ENCODE measurements around the gene KRT32. TPM values are rescaled to one million over a fixed set of nuclear protein-coding genes. Genes with fewer than 3 reads are reported as not detected.

Gene KRT32
- total RNA-seq: not detected

DNA sequence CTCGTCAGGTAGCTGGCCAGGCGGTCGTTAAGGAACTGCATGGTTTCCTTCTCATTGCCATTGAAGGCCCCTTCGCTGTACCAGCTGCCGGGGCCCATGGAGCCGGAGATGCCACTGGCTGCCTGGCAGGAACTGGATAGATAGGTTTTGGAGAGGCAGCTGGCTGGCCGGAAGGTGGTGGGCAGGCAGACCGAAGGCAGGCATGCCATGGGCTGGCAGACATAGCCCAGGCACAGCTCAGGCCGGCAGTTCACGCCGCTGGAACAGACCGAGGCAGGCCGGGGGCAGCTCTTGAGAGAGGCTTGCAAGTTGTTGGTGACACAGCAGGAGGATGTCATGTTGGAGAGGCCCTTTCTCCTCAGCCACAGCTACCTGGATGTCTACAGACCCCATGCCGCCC is at the start of gene KRT32:
Gene KRT32 (minus strand): TSS at position 399 of the 400 bp plus-strand sequence. CDS start 61 bp downstream, at position 338.
- DNase-seq (ENCODE audit: low read depth in 2 of 3, low spot score in 2 of 3): no peak

- no peak for DNase-seq (ENCODE audit: low read depth in 2 of 3, low spot score in 2 of 3)
Observed at GRCh38 chr17:41516830-41517283, 49.7 kb upstream of the KRT32 start.

DNA sequence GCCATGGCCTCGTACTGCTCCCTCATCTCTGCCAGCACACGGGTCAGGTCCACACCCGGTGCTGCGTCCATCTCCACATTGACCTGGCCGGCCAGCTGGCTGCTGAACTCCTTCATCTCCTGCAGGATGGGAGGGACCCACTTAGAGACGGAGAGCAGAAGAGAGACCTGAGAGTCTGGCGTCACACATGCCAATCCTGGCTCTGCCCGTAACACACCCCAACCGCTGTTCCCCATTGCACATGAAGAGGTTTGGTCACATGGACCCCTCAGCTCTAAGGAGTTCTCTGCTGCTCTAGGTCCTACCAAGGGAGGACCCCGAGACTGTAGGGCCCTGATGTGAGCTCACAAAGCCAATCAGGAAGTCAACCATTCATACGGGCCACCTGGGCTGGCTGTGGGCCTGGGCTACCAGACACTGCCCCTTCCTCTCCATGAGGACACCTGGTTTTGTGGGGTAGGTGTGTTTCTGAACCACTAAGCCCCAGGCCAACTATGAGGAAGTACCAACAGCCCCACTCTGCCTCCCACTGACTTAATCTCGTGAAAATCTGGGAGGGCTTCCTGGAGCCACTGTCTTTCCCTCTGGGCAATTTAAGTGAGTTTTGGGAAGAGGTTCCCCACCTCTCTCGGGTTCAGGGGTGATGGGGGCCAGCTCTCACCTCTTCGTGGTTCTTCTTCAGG is 49.1 kb upstream of the KRT32 start:
- DNase-seq (ENCODE audit: low read depth in 2 of 3, low spot score in 2 of 3): no peak

GRCh38 chr17:41513168-41513547 is 46.0 kb upstream of the KRT32 start:
- DNase-seq (ENCODE audit: low read depth in 2 of 3, low spot score in 2 of 3): no peak

- DNase-seq (ENCODE audit: low read depth in 2 of 3, low spot score in 2 of 3): peak in 1 of 3 donors; percentile 56
Observed at GRCh38 chr17:41512546-41513167, 45.5 kb upstream of the KRT32 start.

GRCh38 chr17:41511716-41512115 is 44.5 kb upstream of the KRT32 start:
- DNase-seq (ENCODE audit: low read depth in 2 of 3, low spot score in 2 of 3): no peak

DNA sequence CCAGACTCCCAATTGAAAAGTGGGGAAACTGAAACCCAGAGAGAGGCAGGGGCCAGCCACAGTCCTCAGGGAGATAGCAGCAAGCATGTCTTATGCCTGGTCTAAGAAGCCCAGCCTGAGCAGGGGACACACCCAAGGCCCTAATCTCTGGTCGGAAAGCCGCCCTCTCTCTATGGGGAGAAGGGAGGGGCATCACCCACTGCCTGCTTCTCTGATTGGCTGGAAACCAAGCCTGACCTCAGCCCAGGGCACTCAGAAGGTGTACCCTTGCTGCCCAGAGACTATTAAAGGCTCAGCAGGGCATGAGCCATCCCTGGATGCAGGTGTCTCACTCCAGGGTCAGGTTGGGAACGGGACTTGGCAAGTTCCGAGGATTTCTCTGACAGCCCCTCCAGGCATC is 43.9 kb upstream of the KRT32 start:
- DNase-seq (ENCODE audit: low read depth in 2 of 3, low spot score in 2 of 3): no peak

- no peak for DNase-seq (ENCODE audit: low read depth in 2 of 3, low spot score in 2 of 3)
Observed at GRCh38 chr17:41510251-41511065, 43.3 kb upstream of the KRT32 start.

DNA sequence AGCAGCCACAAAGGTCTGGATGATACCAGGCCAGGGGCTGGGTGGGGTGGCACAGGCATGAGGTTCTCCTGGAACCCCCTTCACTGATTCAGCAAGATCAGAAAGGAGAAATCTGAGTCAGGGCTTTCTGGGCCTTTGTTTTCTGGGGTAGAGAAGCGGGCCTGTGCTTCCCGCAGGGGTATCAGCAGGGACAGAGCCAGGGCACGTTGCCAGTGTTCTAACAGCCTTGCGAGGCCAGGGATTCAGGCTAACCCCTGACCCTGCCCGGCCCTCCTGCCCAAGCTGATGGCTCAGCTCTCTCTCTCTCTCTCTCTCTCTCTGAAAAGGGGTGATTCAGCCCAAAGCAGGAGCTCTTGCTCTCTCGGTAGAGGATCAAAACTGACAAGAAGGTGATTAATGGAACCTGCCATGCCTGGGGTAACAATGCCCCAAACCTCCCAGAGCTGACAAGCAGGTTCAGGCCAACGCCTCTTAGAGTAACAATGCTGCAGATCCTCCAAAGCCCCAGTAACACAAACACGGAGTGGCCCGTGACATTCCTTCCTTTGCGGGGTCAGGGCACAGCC is 40.2 kb upstream of the KRT32 start:
- DNase-seq (ENCODE audit: low read depth in 2 of 3, low spot score in 2 of 3): no peak

DNA sequence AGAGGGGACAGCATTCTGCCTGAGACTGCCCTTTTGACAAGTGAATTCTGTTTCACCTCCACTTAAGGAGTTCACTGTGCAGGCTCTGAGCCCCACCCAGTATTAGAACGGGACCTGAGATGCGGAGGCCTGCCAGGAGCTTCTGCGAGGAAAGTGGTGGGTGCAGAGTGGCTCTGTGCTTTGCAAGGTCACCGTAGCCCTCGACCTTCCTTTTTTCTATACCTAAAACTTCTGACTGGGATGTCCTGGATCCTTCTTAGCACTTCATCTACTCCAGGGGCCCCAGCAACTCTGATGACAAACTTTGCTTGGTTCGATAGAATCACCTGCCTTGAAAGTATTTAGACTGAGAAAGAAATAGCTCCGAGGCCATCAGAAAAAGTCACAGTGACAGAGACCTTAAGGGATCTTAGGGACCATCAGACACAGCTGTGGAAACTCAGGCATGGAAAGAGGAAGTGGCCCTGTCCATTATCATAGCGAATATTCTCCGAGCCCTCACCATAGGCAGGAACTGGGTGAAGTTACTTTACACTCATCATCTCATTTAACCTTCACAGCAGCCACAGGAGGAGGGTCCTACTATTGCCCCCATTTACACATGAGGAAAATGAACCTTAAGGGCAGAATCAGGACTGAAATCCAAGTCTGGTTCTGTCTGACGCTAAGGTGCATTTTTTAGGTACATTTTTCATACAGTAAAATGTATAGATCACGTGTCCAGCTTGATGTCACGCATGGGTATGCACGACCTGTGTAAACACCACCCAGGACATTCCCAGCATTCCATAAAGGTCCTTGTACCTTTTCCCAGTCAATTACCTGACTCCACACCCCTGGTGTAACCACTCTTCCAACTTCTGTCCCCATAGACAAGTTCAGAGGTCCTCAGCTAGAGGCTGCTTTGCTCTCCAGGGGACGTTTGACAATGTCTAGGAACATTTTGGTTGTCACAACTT is 38.9 kb upstream of the KRT32 start:
- no peak for DNase-seq (ENCODE audit: low read depth in 2 of 3, low spot score in 2 of 3)

DNA sequence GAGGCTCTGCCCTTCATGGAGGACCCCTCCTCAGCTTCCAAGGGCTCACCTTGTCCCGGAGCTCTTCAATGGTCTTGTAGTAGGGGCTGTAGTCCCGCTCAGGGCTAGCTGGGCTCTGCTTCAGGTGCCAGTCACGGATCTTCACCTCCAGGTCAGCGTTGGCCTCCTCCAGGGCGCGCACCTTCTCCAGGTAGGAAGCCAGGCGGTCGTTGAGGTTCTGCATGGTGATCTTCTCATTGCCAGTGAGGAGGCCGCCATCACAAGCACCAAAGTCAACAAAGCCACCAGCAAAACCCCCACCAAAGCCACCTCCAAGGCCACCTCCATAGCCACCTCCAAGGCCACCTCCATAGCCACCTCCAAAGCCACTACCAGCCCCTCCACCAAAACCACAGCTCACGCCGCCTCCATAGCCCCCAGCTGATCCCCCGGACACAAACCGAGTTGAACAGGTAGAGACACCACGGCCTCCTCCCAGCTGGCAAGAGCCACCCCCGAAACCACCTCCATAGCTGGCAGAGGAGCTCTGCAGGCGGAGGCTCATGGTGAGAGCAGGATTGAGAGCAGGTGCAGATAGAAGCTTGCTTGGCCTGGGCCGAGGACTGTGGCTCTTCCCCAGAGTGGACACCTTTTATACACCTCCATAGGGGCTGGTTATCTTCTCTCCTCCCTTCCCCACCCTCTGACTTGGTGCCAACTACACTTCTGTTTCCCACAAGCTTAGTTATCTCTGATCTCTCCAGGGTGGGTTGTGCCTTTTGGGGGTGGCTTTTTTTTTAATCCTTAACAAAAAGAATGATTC is 38.0 kb upstream of the KRT32 start, which contains the start of gene KRT13:
Gene KRT13 (minus strand): TSS at position 606 of the 802 bp plus-strand sequence. CDS start 62 bp downstream, at position 544.
- DNase-seq (ENCODE audit: low read depth in 2 of 3, low spot score in 2 of 3): no peak

- DNase-seq (ENCODE audit: low read depth in 2 of 3, low spot score in 2 of 3): no peak
Observed at GRCh38 chr17:41504246-41504977, 37.2 kb upstream of the KRT32 start.

DNA sequence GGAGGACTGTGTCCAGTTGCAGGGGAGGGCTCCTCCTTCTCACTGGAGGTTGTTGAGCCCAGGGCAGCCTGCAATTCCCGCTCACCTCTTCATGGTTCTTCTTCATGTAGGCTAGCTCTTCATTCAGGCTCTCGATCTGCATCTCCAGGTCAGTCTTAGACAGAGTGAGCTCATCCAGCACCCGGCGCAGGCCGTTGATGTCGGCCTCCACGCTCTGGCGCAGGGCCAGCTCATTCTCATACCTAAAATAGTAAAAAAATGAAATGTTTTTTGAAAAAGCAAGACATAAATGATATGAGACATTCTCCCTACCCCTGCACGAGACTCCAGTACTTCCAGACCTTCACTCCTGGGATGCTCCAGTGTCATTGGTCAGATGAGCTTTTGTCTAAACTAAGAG is 36.0 kb upstream of the KRT32 start:
- no peak for DNase-seq (ENCODE audit: low read depth in 2 of 3, low spot score in 2 of 3)

DNA sequence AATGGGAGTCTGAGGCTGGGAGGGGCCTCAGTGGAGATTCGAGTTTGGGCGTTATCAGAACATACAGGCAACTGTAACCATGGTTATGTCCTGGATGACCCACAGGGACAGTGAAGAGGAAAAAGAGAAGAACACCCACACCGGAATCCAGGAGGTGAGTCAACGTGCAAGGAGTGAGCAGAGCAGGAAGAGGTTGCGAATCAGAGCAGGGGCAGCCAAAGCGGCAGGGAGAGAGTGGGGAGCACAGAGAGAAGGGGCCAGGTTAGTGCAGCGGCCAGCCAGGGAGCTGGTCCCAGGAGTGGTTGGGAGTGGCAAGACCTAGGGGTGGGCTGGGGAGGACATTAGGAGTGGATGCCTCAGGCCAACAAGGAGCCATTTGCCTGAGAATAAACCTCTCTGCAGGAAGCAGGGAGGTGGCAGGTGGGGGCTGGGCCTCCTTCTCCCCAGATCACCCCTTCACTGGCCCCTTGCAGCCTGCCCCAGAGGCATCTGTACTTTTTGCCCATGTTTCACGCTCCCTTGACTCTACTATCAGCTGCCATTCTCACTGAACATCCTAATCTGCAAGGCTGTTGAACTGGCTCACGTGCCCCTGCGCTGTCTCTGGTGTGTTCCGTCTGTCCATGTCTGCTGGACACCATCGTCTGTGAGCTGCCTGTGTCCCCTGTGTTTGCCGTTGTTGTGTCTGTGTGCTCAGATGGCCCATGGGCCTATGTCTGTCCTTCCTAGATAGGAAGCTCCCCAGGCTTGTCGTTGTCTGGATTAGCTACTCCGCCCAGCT is 33.1 kb upstream of the KRT32 start:
- DNase-seq (ENCODE audit: low read depth in 2 of 3, low spot score in 2 of 3): peak in 1 of 3 donors; percentile 13

DNA sequence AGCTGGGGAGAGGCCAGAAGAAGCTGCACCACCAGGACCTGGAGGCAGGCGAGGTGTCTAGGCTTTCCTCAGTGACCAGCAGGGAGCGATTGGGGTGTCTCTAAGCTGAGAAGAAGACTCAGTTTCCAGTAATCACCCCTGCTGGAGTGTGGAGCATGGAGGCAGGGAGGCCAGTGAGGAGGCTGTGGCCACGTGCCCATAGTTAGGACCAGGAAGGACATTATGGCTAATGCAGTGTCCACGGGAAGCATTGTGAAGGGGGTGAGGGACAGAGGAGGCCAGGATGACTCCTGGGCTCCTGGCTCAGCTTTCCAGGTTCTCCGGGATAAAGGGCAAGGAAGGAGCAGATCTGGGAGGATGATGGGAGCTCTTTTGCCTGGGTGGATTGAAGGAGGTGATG is 32.5 kb upstream of the KRT32 start:
- DNase-seq (ENCODE audit: low read depth in 2 of 3, low spot score in 2 of 3): no peak

GRCh38 chr17:41498276-41498675 is 31.1 kb upstream of the KRT32 start:
- no peak for DNase-seq (ENCODE audit: low read depth in 2 of 3, low spot score in 2 of 3)

DNA sequence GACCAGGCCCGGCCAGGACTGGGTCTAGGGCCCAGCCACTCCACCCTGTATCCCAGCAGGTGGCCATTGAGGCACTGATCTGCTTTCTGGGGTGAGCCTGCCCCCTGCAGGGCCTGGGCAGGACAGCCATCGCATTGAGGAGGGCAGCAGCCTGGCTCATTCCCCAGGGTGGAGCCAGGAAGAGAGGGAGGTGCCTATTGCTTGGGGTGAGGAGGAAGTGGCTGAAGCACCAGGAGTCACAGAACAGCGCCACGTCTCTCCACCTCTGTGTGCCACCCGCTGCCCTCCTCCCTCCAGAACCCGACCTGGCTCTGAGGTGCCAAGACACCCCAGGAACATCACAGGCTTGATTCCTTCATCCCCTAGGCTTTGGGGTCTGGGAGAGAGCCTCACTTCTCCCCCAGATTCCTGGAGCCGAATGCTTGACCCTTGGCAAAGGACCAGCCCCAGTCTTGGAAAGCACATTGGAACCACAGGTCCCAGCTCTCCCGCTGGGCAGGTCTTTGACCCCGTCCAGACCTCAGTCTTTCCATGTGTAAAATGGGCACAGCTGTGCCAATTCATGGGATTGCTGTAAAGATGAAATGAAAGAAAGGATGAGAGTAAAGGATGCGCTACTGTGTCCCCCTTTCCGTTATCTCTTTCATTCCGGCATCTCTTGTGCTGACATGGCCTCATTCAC is 29.8 kb upstream of the KRT32 start:
- peak in 2 of 3 donors; percentile 78 to 85 for DNase-seq (ENCODE audit: low read depth in 2 of 3, low spot score in 2 of 3)

All from hematopoietic multipotent progenitor cell (in vitro differentiated cells).